A673 (cell line): ENCODE data around the gene NFS1. TPM values are rescaled to one million over a fixed set of nuclear protein-coding genes. Genes with fewer than 3 reads are reported as not detected.

Experiments used
- BruUV-seq: library from RNA; stranded (reverse); fragments of 400-500 nt; replicated peaks from 2 replicates; lab custom pipeline; 2021; lab: Mats Ljungman, UMichigan
- CTCF ChIA-PET: fragments of 300-600 bp; sonication (Branson Sonifier 250); formaldehyde crosslinking; loops from one replicate; lab custom pipeline; 2022; ENCODE audit warnings: antibody characterized with exemption; lab: Charles Lee
- POLR2A ChIA-PET: fragments of 300-600 bp; sonication (Branson Sonifier 250); formaldehyde crosslinking; loops from one replicate; lab custom pipeline; 2022; ENCODE audit warnings: antibody characterized with exemption; ENCODE audit not compliant: low non-redundant PET; lab: Charles Lee
- DNase-seq: peaks from one replicate; pipeline ENCODE4 v3.0.0-alpha.2; 2015; ENCODE audit warnings: low spot score
- H3K27ac ChIP-seq: fragments of 200-600 bp; sonication (generic); 2 replicates; pipeline ENCODE4 v1.5.1; 2016; ENCODE audit warnings: mixed run types, low read depth, mild to moderate bottlenecking, mixed read lengths, antibody characterized with exemption, low read length; ENCODE audit not compliant: poor library complexity, severe bottlenecking
- H3K27me3 ChIP-seq: fragments of 200-600 bp; sonication (generic); replicated peaks from 2 replicates; pipeline ENCODE4 v1.6.1; 2017; ENCODE audit warnings: mixed run types, low read depth, mild to moderate bottlenecking, mixed read lengths, antibody characterized with exemption, low read length; ENCODE audit not compliant: insufficient read depth, poor library complexity
- H3K36me3 ChIP-seq: fragments of 200-600 bp; sonication (generic); 2 replicates; pipeline ENCODE4 v1.6.1; 2016; ENCODE audit warnings: mixed run types, mild to moderate bottlenecking, mixed read lengths, antibody characterized with exemption, low read length; ENCODE audit not compliant: insufficient read depth, poor library complexity, severe bottlenecking
- H3K4me1 ChIP-seq: fragments of 200-600 bp; sonication (generic); 2 replicates; pipeline ENCODE4 v1.6.1; 2017; ENCODE audit warnings: mixed run types, mild to moderate bottlenecking, mixed read lengths, antibody characterized with exemption, low read length; ENCODE audit not compliant: insufficient read depth, poor library complexity, severe bottlenecking
- H3K4me3 ChIP-seq: fragments of 200-600 bp; sonication (generic); 2 replicates; pipeline ENCODE4 v1.5.1; 2016; ENCODE audit warnings: low read depth, mixed run types, mild to moderate bottlenecking, mixed read lengths, low read length; ENCODE audit not compliant: poor library complexity, severe bottlenecking
- H3K9me3 ChIP-seq: fragments of 200-600 bp; sonication (generic); 2 replicates; pipeline ENCODE4 v1.6.1; 2016; ENCODE audit warnings: mixed run types, low read depth, mild to moderate bottlenecking, mixed read lengths, antibody characterized with exemption, low read length; ENCODE audit not compliant: poor library complexity, severe bottlenecking
- EZH2 ChIP-seq: fragments of 200-600 bp; sonication (generic); IDR thresholded peaks from 2 replicates; pipeline ENCODE4 v1.6.1; 2017; ENCODE audit warnings: borderline replicate concordance, low read depth, mild to moderate bottlenecking, mixed read lengths, antibody characterized with exemption, low read length; ENCODE audit not compliant: poor library complexity, severe bottlenecking
- intact Hi-C: fragments of 100-400 bp; cut with micrococcal nuclease; formaldehyde crosslinking; loops from one replicate; pipeline ENCODE4 v1.10.0; 2022; ENCODE audit not compliant: unreplicated experiment
- total RNA-seq: library from RNA; stranded (reverse); gene quantifications from 2 replicates; pipeline ENCODE4 v1.2.3, GENCODE V29; 2021
- TF ChIP-seq, protein P1 (sequence below): fragments of 300-800, 200-600 bp; sonication (generic); conservative IDR thresholded peaks from 2 replicates; pipeline ENCODE4 v1.5.1; 2017; ENCODE audit warnings: low read depth, mild to moderate bottlenecking, antibody characterized with exemption, low read length, moderate library complexity, mixed read lengths

The NFS1 gene
- total RNA-seq, 1 experiment from 2014 or later, result 22.2 TPM

GRCh38 chr20:35641743-35642142, 57.4 kb downstream of the NFS1 start:
- H3K4me3 ChIP-seq, result no peak overlapping the region
- POLR2A ChIA-PET, result no interaction called here
- intact Hi-C loops, result no loop called here
- no TSS peak for BruUV-seq
- H3K36me3 ChIP-seq, result peaks cover 4% of the 10 kb centered on the region
- H3K9me3 ChIP-seq, result no peaks in the 10 kb centered on the region
- peaks cover 7% of the 10 kb centered on the region for H3K4me1 ChIP-seq
- no peak for TF ChIP-seq EZH2
- H3K27ac ChIP-seq, result no peak overlapping the region
- CTCF ChIA-PET, result interaction anchor here (0.6 kb wide), 1 partner anchor 47 kb away, joined by 3 read pairs; no protein-coding TSS in a partner anchor
- DNase-seq, result no peak
- no peaks in the 10 kb centered on the region for H3K27me3 ChIP-seq

- intact Hi-C loops, result no loop called here
- no peak for DNase-seq
- Histone ChIP-seq H3K4me3 (no peak overlapping the region), H3K4me1 (peaks cover 7% of the 10 kb centered on the region), H3K36me3 (no peaks in the 10 kb centered on the region), H3K9me3 (no peaks in the 10 kb centered on the region), H3K27me3 (no peaks in the 10 kb centered on the region), H3K27ac (no peak overlapping the region)
- TF ChIP-seq, protein P1, sequence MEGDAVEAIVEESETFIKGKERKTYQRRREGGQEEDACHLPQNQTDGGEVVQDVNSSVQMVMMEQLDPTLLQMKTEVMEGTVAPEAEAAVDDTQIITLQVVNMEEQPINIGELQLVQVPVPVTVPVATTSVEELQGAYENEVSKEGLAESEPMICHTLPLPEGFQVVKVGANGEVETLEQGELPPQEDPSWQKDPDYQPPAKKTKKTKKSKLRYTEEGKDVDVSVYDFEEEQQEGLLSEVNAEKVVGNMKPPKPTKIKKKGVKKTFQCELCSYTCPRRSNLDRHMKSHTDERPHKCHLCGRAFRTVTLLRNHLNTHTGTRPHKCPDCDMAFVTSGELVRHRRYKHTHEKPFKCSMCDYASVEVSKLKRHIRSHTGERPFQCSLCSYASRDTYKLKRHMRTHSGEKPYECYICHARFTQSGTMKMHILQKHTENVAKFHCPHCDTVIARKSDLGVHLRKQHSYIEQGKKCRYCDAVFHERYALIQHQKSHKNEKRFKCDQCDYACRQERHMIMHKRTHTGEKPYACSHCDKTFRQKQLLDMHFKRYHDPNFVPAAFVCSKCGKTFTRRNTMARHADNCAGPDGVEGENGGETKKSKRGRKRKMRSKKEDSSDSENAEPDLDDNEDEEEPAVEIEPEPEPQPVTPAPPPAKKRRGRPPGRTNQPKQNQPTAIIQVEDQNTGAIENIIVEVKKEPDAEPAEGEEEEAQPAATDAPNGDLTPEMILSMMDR, result no peak
- TF ChIP-seq EZH2, result no peak
- CTCF ChIA-PET, result no interaction called here
- BruUV-seq, result no TSS peak
- POLR2A ChIA-PET, result no interaction called here
These were observed 58.4 kb downstream of the NFS1 start for GRCh38 chr20:35640724-35641123.

GRCh38 chr20:35638751-35639150, 60.4 kb downstream of the NFS1 start:
- POLR2A ChIA-PET, result no interaction called here
- H3K9me3 ChIP-seq, result no peaks in the 10 kb centered on the region
- no peaks in the 10 kb centered on the region for H3K36me3 ChIP-seq
- H3K4me1 ChIP-seq, result peaks cover 7% of the 10 kb centered on the region
- no peaks in the 10 kb centered on the region for H3K27me3 ChIP-seq
- intact Hi-C loops, result no loop called here
- no peak for DNase-seq
- CTCF ChIA-PET, result no interaction called here
- no TSS peak for BruUV-seq
- no peak overlapping the region for H3K27ac ChIP-seq
- no peak overlapping the region for H3K4me3 ChIP-seq
- TF ChIP-seq, protein P1, result no peak
- TF ChIP-seq EZH2, result no peak

GRCh38 chr20:35637276-35637675, 61.9 kb downstream of the NFS1 start:
- H3K4me3 ChIP-seq, result no peak overlapping the region
- ChIA-PET POLR2A (no interaction called here), CTCF (no interaction called here)
- BruUV-seq, result no TSS peak
- H3K27me3 ChIP-seq, result no peaks in the 10 kb centered on the region
- TF ChIP-seq, protein P1, result no peak
- TF ChIP-seq EZH2, result no peak
- H3K4me1 ChIP-seq, result peaks cover 7% of the 10 kb centered on the region
- H3K27ac ChIP-seq, result no peak overlapping the region
- DNase-seq, result no peak
- no peaks in the 10 kb centered on the region for H3K9me3 ChIP-seq
- H3K36me3 ChIP-seq, result peaks cover 3% of the 10 kb centered on the region
- intact Hi-C loops, result no loop called here
